ENCODE results near the gene TLX2.

The TLX2 gene

DNA sequence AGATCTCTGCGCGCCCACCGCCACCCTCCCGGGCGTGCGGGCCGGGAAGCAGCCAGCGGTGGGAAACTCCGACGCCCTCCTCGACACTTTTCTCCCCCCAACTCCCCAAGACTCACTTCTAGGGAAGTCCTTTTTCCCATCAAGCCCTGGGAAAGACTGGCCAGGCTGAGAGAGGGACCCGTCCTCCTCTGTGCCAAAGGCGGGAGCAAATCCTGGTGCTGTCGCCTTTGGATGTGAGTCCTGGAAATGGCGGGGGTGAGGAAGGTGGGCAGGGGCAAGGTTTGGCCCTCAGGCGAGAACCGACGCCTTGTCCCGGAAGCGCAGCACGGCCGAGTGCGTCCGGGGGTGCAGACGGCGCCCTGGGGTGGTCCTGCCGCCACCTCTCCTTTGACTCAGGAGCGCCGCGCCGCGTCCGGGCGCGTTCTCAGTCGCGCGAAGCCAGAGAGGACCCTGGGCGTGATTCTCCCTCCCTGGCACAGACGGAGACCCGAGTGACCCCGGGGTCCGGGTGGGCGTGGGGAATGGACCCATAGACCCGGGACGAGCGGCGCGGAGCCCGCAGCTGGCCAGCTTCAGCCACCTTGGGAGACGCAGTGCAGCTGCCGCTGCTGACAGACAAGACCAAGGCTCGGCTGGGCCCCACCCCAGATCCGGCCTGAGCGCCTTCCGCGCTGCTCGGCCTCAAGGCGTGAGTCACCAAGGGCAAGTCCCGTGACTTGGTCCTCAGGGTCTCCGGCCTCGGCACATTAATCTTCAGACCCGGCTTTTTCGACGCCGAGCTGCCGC lies 11.3 kb upstream of the TLX2 start:
- H3K9ac ChIP-seq (ENCODE audit: low read depth in 1 of 2, low read length in 2 of 2): peak overlapping the region; percentile 92 to 98
- H3K36me3 ChIP-seq (ENCODE audit: control insufficient read depth in 1 of 2, insufficient read depth in 2 of 2, low read length in 2 of 2): peaks cover 0 to 11% of the 10 kb centered on the region in 2 donors
- peak overlapping the region; percentile 88 for H3K27ac ChIP-seq (ENCODE audit: low read depth, low read length)
- H3K4me1 ChIP-seq (ENCODE audit: control insufficient read depth in 1 of 2, insufficient read depth in 2 of 2, low read length in 2 of 2): peaks cover 62 to 67% of the 10 kb centered on the region in 2 donors
- H3K9me3 ChIP-seq (ENCODE audit: control insufficient read depth in 1 of 2, low read length in 2 of 2): no peaks in the 10 kb centered on the region
- peak overlapping the region; percentile 88 to 94 for H3K4me3 ChIP-seq (ENCODE audit: low read depth in 1 of 2, low read length in 2 of 2)
- H3K27me3 ChIP-seq (ENCODE audit: control insufficient read depth in 1 of 2, insufficient read depth in 2 of 2, low read length in 2 of 2): peaks cover 0 to 12% of the 10 kb centered on the region in 2 donors

DNA sequence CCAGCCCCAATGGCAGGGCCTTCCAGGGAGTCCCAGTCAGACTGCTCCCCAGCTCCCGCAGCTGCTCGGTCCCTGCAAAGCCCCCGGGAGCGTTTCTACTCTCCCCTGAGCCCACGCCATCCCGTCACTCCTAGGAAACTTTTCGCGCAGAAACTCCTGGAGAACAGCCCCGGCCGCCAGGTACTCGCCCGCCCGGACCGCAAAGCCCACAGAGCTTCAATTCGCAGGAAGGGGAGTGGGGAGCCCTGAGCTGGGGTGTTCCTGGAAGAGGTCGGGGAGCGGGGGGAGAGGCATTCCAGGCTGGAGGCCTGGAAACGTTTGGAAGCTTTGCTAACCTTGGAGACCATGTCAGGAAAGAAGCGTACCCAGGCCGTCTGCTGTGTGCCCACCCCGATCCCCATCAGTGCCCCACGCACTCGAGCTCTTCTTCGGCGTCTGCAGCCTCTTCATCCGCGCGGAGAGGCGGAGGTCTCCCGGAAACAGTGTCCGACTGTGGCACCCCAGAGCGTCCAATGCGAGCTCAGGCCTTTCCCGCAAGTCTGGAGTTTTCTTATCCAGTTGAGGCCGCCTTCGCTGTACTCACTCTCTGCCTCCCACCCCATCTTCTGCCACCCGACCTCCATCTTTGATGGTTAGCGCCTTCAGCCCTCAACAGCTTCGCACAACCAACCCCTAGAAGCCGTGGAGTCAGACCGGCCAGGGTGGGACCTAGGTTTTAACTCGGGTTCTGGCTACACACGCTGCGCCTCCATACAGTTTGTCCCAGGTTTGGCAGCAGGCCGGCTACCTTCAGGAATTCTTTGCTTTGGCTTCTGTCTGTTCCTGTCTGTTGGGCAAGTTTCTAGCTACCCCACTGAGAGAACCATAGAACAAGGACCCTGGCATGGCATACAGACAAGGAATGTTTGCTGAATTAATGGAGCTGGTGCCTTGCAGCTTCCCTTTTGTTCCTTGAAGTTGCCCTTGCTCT lies 10.5 kb upstream of the TLX2 start:
- Histone ChIP-seq H3K27ac (ENCODE audit: low read depth, low read length) (peak overlapping the region; percentile 81), H3K9ac (ENCODE audit: low read depth in 1 of 2, low read length in 2 of 2) (peak overlapping the region; percentile 92 to 98), H3K4me1 (ENCODE audit: control insufficient read depth in 1 of 2, insufficient read depth in 2 of 2, low read length in 2 of 2) (peaks cover 61 to 64% of the 10 kb centered on the region in 2 donors), H3K9me3 (ENCODE audit: control insufficient read depth in 1 of 2, low read length in 2 of 2) (no peaks in the 10 kb centered on the region), H3K4me3 (ENCODE audit: low read depth in 1 of 2, low read length in 2 of 2) (peak overlapping the region; percentile 88 to 94), H3K36me3 (ENCODE audit: control insufficient read depth in 1 of 2, insufficient read depth in 2 of 2, low read length in 2 of 2) (peaks cover 0 to 11% of the 10 kb centered on the region in 2 donors), H3K27me3 (ENCODE audit: control insufficient read depth in 1 of 2, insufficient read depth in 2 of 2, low read length in 2 of 2) (peaks cover 0 to 13% of the 10 kb centered on the region in 2 donors)

DNA sequence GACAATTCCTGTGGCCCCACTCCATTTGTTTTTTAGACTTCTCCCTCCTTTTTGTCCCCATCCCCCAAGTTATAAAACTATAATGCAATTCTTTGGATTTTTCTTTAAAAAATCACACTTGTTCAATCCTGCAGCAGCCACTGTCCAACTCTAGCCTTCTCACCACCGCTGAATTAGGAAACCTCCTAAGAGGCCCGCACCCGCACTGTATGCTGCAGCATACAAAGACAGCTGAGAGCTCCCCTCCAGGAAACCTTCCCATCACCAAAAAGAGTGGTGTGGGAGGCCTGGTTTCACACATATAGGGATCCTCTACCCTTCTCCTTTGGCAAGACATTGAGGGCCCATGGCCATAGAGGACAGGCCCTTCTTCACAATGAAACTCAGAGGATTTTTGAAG lies 9.7 kb upstream of the TLX2 start:
- H3K9ac ChIP-seq (ENCODE audit: low read depth in 1 of 2, low read length in 2 of 2): no peak overlapping the region
- H3K27me3 ChIP-seq (ENCODE audit: control insufficient read depth in 1 of 2, insufficient read depth in 2 of 2, low read length in 2 of 2): peaks cover 0 to 14% of the 10 kb centered on the region in 2 donors
- H3K9me3 ChIP-seq (ENCODE audit: control insufficient read depth in 1 of 2, low read length in 2 of 2): no peaks in the 10 kb centered on the region
- H3K4me3 ChIP-seq (ENCODE audit: low read depth in 1 of 2, low read length in 2 of 2): peak overlapping the region; percentile 88 to 94
- peaks cover 0 to 11% of the 10 kb centered on the region in 2 donors for H3K36me3 ChIP-seq (ENCODE audit: control insufficient read depth in 1 of 2, insufficient read depth in 2 of 2, low read length in 2 of 2)
- peaks cover 57 to 58% of the 10 kb centered on the region in 2 donors for H3K4me1 ChIP-seq (ENCODE audit: control insufficient read depth in 1 of 2, insufficient read depth in 2 of 2, low read length in 2 of 2)
- H3K27ac ChIP-seq (ENCODE audit: low read depth, low read length): no peak overlapping the region

DNA sequence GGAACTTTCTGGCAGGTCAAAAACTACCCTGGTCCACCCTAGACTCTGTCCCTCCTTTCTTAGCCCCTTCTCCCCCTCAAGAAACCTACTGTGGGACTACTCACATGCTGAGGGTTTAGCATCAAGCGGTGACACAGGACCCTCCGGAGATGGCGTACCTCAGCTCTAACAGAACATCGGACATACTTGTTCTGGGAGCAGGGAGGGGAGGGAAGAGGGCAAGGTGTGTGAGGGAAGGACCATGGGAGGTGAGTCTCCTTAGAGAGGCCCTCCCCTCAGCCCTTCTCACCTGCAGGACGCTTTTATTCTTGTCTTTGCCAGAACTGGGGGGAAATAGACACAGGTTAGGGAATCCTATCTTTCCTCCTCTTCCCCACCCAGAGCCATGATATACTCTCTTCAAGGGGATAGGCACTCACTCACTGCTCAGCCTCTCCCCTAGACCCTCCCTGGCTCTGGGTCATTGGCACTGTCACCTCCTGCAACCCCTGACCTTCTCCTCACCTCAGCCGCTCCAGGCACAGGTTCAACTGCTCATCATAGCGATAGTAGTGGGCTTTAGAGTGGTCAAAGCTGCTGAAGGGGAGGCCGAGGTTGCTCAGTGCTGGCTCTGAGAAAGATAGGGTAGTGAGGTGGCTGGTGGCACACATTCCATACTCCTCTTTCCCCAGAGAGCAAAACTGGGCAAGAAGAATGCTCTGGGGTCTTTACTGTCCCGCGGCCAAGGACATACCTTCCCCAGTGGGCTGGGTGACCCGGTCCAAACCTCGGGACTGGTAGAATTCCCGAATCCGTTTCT lies 8.6 kb upstream of the TLX2 start:
- Histone ChIP-seq H3K9me3 (ENCODE audit: control insufficient read depth in 1 of 2, low read length in 2 of 2) (no peaks in the 10 kb centered on the region), H3K9ac (ENCODE audit: low read depth in 1 of 2, low read length in 2 of 2) (peak overlapping the region in 1 of 2 donors; percentile 43), H3K4me3 (ENCODE audit: low read depth in 1 of 2, low read length in 2 of 2) (peak overlapping the region; percentile 33 to 43), H3K4me1 (ENCODE audit: control insufficient read depth in 1 of 2, insufficient read depth in 2 of 2, low read length in 2 of 2) (peaks cover 46 to 49% of the 10 kb centered on the region in 2 donors), H3K27ac (ENCODE audit: low read depth, low read length) (no peak overlapping the region), H3K27me3 (ENCODE audit: control insufficient read depth in 1 of 2, insufficient read depth in 2 of 2, low read length in 2 of 2) (peaks cover 0 to 17% of the 10 kb centered on the region in 2 donors), H3K36me3 (ENCODE audit: control insufficient read depth in 1 of 2, insufficient read depth in 2 of 2, low read length in 2 of 2) (peaks cover 0 to 11% of the 10 kb centered on the region in 2 donors)

DNA sequence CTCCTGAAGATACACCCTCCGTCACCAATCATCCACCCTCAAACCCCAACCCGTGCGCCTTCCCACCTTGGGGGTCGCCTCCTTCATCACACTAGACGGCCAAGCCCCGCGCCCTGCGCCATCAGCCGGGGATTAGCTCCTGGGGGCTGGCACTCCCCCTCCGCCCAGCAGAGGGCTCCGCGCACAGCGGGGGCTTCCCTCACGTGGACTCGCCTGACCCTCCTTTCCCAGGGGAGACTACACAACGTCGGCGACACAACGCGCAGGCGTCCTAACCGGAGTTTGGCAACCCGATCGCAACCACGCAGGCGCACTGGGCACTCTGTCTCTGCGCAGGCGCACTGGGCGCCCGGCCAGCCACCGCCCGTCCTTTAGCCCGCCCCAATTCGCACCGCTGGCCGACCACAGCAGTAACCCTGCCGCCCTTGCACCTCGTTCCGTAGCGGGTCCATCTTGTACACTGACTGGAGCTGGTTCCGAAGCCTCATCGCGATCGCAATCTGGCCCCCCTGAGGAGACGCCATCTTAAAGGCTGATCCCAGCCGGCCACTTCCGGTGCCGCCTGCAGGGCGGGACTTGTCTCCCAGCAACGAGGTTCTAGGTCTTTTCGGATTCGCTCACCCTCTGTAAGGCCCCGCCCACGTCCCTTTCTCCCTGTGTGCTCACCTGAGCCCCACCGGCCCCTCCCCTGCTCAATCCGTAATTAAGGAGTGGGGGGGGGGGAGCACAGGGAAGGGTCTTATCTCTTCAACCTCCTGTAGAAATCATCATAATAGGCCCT lies 6.9 kb upstream of the TLX2 start, which contains the start of gene PCGF1:
Gene PCGF1, minus strand, starts transcription at position 551 of the 781 bp plus-strand sequence. Its CDS starts 27 bp downstream, at position 524.
- Histone ChIP-seq H3K27ac (ENCODE audit: low read depth, low read length) (peak within 1 kb of the TSS; percentile 100), H3K9me3 (ENCODE audit: control insufficient read depth in 1 of 2, low read length in 2 of 2) (no peaks in the 10 kb centered on the region), H3K4me3 (ENCODE audit: low read depth in 1 of 2, low read length in 2 of 2) (peak within 1 kb of the TSS; percentile 94 to 98), H3K27me3 (ENCODE audit: control insufficient read depth in 1 of 2, insufficient read depth in 2 of 2, low read length in 2 of 2) (peaks cover 9 to 32% of the 10 kb centered on the region in 2 donors), H3K4me1 (ENCODE audit: control insufficient read depth in 1 of 2, insufficient read depth in 2 of 2, low read length in 2 of 2) (peaks cover 36 to 38% of the 10 kb centered on the region in 2 donors), H3K36me3 (ENCODE audit: control insufficient read depth in 1 of 2, insufficient read depth in 2 of 2, low read length in 2 of 2) (peaks cover 0 to 11% of the 10 kb centered on the region in 2 donors), H3K9ac (ENCODE audit: low read depth in 1 of 2, low read length in 2 of 2) (peak within 1 kb of the TSS; percentile 89 to 100)

DNA sequence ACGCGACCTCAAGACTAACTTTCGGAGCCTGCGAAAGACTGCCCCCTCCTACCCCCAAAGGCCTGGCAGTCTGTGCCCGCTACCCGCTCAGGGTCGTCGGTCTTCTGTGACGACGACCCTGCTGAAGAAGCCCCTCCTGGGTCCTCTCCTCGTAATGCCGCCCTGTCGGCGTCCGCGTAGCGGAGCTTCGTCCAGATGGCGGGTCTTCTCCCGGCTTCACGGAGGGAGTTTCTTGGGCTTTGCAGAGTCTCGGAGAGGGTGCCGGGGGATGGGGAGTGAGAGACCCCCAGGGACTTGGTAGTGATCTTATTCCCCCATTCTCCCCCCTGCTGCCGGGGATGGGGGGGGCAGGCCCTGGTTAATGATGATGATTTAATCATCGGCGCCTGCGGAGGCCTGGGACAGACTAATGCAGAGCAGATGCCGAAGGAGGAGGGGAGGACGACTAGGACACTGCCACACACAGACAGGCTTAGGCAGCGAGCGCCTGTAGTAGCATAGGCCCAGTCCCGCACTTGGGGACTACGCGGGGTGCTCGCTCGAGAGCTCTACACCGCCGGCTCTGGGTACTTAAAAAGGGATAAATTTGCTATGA lies 6.2 kb upstream of the TLX2 start:
- Histone ChIP-seq H3K36me3 (ENCODE audit: control insufficient read depth in 1 of 2, insufficient read depth in 2 of 2, low read length in 2 of 2) (peaks cover 0 to 11% of the 10 kb centered on the region in 2 donors), H3K9ac (ENCODE audit: low read depth in 1 of 2, low read length in 2 of 2) (peak overlapping the region; percentile 77 to 89), H3K4me3 (ENCODE audit: low read depth in 1 of 2, low read length in 2 of 2) (peak overlapping the region; percentile 94 to 98), H3K4me1 (ENCODE audit: control insufficient read depth in 1 of 2, insufficient read depth in 2 of 2, low read length in 2 of 2) (peaks cover 36 to 37% of the 10 kb centered on the region in 2 donors), H3K9me3 (ENCODE audit: control insufficient read depth in 1 of 2, low read length in 2 of 2) (no peaks in the 10 kb centered on the region), H3K27me3 (ENCODE audit: control insufficient read depth in 1 of 2, insufficient read depth in 2 of 2, low read length in 2 of 2) (peaks cover 15 to 39% of the 10 kb centered on the region in 2 donors), H3K27ac (ENCODE audit: low read depth, low read length) (peak overlapping the region; percentile 100)

DNA sequence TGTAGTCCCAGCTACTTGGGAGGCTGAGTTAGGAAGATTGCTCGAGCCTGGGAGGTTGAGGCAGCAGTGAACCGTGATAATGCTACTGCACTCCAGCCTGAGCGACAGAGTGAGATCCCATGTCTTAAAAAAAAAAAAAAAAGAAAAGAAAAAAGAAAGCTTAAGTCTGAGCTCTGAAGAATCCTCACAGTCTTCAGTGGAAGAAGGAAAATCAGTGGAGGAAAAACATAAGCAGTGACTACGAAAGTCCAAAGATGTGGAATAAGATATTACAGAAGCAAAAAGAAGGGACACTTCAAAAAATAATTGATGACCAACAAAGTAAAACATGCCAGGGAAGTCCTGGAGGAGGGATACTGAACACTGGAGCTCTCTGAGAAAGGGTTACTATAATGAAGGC lies 4.0 kb upstream of the TLX2 start:
- peaks cover 0 to 7% of the 10 kb centered on the region in 2 donors for H3K36me3 ChIP-seq (ENCODE audit: control insufficient read depth in 1 of 2, insufficient read depth in 2 of 2, low read length in 2 of 2)
- peaks cover 36 to 62% of the 10 kb centered on the region in 2 donors for H3K27me3 ChIP-seq (ENCODE audit: control insufficient read depth in 1 of 2, insufficient read depth in 2 of 2, low read length in 2 of 2)
- no peak overlapping the region for H3K27ac ChIP-seq (ENCODE audit: low read depth, low read length)
- H3K9ac ChIP-seq (ENCODE audit: low read depth in 1 of 2, low read length in 2 of 2): no peak overlapping the region
- H3K9me3 ChIP-seq (ENCODE audit: control insufficient read depth in 1 of 2, low read length in 2 of 2): no peaks in the 10 kb centered on the region
- H3K4me1 ChIP-seq (ENCODE audit: control insufficient read depth in 1 of 2, insufficient read depth in 2 of 2, low read length in 2 of 2): peaks cover 20 to 32% of the 10 kb centered on the region in 2 donors
- H3K4me3 ChIP-seq (ENCODE audit: low read depth in 1 of 2, low read length in 2 of 2): no peak overlapping the region

DNA sequence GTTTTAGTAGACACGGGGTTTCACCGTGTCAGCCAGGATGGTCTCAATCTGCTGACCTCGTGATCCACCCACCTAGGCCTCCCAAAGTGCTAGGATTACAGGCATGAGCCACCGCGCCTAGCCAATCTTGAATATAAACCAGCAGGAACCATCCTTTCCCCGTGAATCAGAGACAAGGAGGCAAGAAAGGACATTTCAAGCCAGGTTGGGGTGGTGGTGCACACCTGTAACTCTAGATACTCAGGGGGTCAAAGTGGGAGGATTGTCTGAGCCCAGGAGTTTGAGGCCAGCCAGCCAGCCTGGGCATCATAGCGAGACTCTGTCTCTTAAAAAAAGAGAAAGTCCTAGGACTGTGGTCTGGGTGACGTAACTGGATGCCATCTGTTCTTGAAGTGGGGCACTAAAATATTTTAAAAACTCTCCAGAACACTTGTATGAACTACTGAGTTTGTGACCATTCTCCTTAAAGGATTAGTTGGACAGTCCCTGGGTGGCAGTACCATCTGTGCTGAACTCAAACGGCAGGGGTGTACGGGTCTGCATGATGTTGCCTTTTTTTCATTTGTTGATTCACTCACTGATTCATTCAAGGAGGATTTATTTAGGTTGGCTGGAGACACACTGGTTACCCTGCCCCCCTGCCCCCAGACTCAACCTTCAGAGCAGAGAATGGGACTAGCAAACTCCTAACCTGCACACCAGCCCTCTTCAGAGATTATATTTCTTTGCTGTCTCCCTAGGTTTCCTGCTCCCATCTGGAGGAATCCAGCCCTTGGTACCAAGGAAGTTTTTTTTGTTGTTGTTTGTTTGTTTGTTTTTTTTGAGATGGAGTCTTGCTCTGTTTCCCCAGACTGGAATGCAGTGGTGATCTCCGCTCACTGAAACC lies 2.9 kb upstream of the TLX2 start:
- peaks cover 45 to 71% of the 10 kb centered on the region in 2 donors for H3K27me3 ChIP-seq (ENCODE audit: control insufficient read depth in 1 of 2, insufficient read depth in 2 of 2, low read length in 2 of 2)
- peaks cover 13 to 33% of the 10 kb centered on the region in 2 donors for H3K4me1 ChIP-seq (ENCODE audit: control insufficient read depth in 1 of 2, insufficient read depth in 2 of 2, low read length in 2 of 2)

More for the DNA sequence above, 2.9 kb upstream of the TLX2 start:
- no peaks in the 10 kb centered on the region for H3K36me3 ChIP-seq (ENCODE audit: control insufficient read depth in 1 of 2, insufficient read depth in 2 of 2, low read length in 2 of 2)
- no peak overlapping the region for H3K4me3 ChIP-seq (ENCODE audit: low read depth in 1 of 2, low read length in 2 of 2)
- H3K9me3 ChIP-seq (ENCODE audit: control insufficient read depth in 1 of 2, low read length in 2 of 2): no peaks in the 10 kb centered on the region
- no peak overlapping the region for H3K27ac ChIP-seq (ENCODE audit: low read depth, low read length)
- H3K9ac ChIP-seq (ENCODE audit: low read depth in 1 of 2, low read length in 2 of 2): no peak overlapping the region

Data from duodenal mucosa (tissue), 2 donors.